K562 (cell line): ENCODE measurements around the gene CDK4. TPM values are rescaled to one million over a fixed set of nuclear protein-coding genes. Genes with fewer than 3 reads are reported as not detected.

Experiments used
- DMBX1 ChIP-seq: fragments of 250-450 bp; sonication (Bioruptor Pico); IDR thresholded peaks from 2 replicates; pipeline ENCODE4 v1.8.0; 2022; ENCODE audit warnings: inconsistent platforms, mild to moderate bottlenecking, moderate library complexity, borderline replicate concordance
- GATAD2B ChIP-seq: fragments of 450-650 bp; IDR thresholded peaks from 2 replicates; pipeline ENCODE4 v1.6.1; 2017; ENCODE audit warnings: mild to moderate bottlenecking, borderline replicate concordance
- GTF2E2 ChIP-seq: fragments of 200-800 bp; sonication (Bioruptor generic); IDR thresholded peaks from 2 replicates; pipeline ENCODE4 v1.6.1; 2016; ENCODE audit warnings: missing genetic modification characterization, missing compliant biosample characterization
- KHSRP ChIP-seq: fragments of 450-650 bp; IDR thresholded peaks from 2 replicates; pipeline ENCODE4 v1.6.1; 2017
- MCM2 ChIP-seq: fragments of 450-650 bp; IDR thresholded peaks from 2 replicates; pipeline ENCODE4 v1.6.1; 2017; ENCODE audit warnings: low read depth, mild to moderate bottlenecking
- MTA2 ChIP-seq: fragments of 450-650 bp; IDR thresholded peaks from 2 replicates; pipeline ENCODE4 v1.6.1; 2016; ENCODE audit warnings: low read depth
- NFYB ChIP-seq: IDR thresholded peaks from 2 replicates; pipeline ENCODE4 v1.6.1; 2011; ENCODE audit warnings: mild to moderate bottlenecking, moderate library complexity; ENCODE audit not compliant: insufficient read length; ENCODE audit errors: extremely low read depth
- XRCC4 ChIP-seq: IDR thresholded peaks from one replicate; pipeline ENCODE4 v1.6.1; 2011; ENCODE audit not compliant: insufficient read depth, insufficient read length; ENCODE audit errors: extremely low read depth
- ZC3H8 ChIP-seq: fragments of 450-650 bp; IDR thresholded peaks from 2 replicates; pipeline ENCODE4 v1.6.1; 2017
- ZNF175 ChIP-seq: fragments of 200-800 bp; sonication (Bioruptor generic); IDR thresholded peaks from 2 replicates; pipeline ENCODE4 v1.6.1; 2016; ENCODE audit warnings: low read depth, mild to moderate bottlenecking, missing genetic modification characterization, missing compliant biosample characterization
- ZNF699 ChIP-seq: fragments of 250-450 bp; sonication (Bioruptor Pico); IDR thresholded peaks from 2 replicates; pipeline ENCODE4 v1.8.0; 2021; ENCODE audit warnings: mild to moderate bottlenecking, moderate library complexity; ENCODE audit not compliant: insufficient replicate concordance
- ZZZ3 ChIP-seq: fragments of 450-650 bp; IDR thresholded peaks from 2 replicates; pipeline ENCODE4 v1.6.1; 2016; ENCODE audit warnings: antibody characterized with exemption, mild to moderate bottlenecking, moderate library complexity
- polyA plus RNA-seq, 8 experiments: library from polyadenylated mRNA; depleted of rRNA in 4 of 8; stranded (reverse) in 5 of 8; unstranded in 3 of 8; fragments of >200 nt; fragmentation: Nextera tagmentation in 2 of 8; fragmentation: Illumina TruSeq in 1 of 8; extraction: Ambion mirVana in 2 of 8; extraction: Trizol in 1 of 8; gene quantifications; 2 replicates each; pipeline versions ENCODE4 v1.2.1 to v1.2.3, GENCODE V29; 2011 to 2014; ENCODE audit warnings: inconsistent platforms in 1 of 8, missing spikeins in 1 of 8
- total RNA-seq, 7 experiments: library from RNA; depleted of rRNA in 6 of 7; stranded (reverse); fragments of >200 nt in 6 of 7; fragmentation: Illumina TruSeq in 2 of 7; extraction: Trizol in 2 of 7; gene quantifications; 2 replicates each; pipeline versions ENCODE4 v1.2.1 to v1.2.3, GENCODE V29; 2011 to 2021; ENCODE audit warnings: low replicate concordance in 1 of 7
- TF ChIP-seq, protein P1 (sequence below): sonication (generic); formaldehyde crosslinking; IDR thresholded peaks from 2 replicates; pipeline ENCODE4 v1.8.1; 2023; ENCODE audit warnings: mild to moderate bottlenecking, missing genetic modification reagents, moderate library complexity
- TF ChIP-seq, protein P2 (sequence below), 2 experiments: fragments of 450-650 bp in 1 of 2; sonication (generic) in 1 of 2; formaldehyde crosslinking; conservative IDR thresholded peaks; 2 replicates each; pipeline versions ENCODE4 v1.4.0 to v1.8.1; 2020 to 2022; ENCODE audit warnings: mild to moderate bottlenecking in 1 of 2, missing genetic modification reagents in 1 of 2
- TF ChIP-seq, protein P3 (sequence below): fragments of 200-600 bp; sonication (generic); IDR thresholded peaks from one replicate; pipeline ENCODE4 v1.6.1; 2012; ENCODE audit warnings: mild to moderate bottlenecking, low read depth, low read length, inconsistent platforms

Gene CDK4
- total and polyA plus RNA-seq, 9 of the 15 experiments (the other 6 are each of a cell fraction or from before 2014, with no cell fraction given), result 37.8 to 436 (median 238) TPM

DNA sequence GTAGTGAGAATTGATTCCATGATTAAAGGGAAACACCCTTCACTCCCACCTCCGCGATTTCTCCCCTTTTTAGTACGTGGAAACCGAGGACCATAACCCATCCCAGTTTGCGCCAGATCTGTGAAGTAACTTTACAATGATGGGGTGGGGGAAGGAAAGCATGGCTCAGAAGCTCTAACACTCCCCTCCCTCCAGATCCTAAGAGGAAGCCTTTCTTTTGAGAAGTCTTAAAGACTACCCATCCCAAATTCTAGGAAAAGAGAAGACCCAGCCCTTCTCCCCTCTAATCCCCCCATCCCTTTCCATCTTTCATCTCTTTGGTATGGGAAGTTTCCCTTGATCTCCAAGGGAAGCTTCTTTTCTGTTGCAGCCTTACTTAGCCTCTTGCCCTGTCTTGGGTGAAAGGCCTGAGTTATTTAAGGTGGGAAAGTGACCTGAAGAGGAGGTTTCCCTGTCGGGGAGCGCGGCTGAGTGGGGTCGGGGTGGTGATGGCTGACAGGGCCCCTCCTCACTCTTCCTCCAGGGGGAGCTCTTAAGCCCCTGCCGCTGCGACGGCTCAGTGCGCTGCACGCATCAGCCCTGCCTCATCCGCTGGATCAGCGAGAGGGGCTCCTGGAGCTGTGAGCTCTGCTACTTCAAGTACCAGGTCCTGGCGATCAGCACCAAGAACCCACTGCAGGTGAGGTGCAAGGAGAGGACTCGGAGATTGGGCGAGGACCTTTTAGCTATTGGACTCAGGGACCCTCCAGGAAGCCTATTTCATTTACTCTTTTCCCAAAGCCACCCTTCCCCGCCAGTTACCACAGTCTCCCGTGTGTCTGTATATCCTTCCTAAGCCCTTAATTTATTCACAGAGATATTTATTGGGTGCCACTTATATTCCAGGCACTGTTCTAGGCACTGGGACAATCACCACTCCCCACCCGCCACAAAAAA, 4.6 kb upstream of the CDK4 start (continued):
- TF ChIP-seq GATAD2B (no peak), MTA2 (no peak), ZC3H8 (no peak), DMBX1 (CRISPR knock-in tag) (no peak), ZNF699 (CRISPR knock-in tag) (no peak), KHSRP (no peak), MCM2 (no peak), XRCC4 (no peak), GTF2E2 (no peak), NFYB (no peak), ZNF175 (no peak), ZZZ3 (no peak)
- TF ChIP-seq, protein P1, sequence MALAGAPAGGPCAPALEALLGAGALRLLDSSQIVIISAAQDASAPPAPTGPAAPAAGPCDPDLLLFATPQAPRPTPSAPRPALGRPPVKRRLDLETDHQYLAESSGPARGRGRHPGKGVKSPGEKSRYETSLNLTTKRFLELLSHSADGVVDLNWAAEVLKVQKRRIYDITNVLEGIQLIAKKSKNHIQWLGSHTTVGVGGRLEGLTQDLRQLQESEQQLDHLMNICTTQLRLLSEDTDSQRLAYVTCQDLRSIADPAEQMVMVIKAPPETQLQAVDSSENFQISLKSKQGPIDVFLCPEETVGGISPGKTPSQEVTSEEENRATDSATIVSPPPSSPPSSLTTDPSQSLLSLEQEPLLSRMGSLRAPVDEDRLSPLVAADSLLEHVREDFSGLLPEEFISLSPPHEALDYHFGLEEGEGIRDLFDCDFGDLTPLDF (CRISPR knock-in tag), result no peak
- TF ChIP-seq, protein P2, sequence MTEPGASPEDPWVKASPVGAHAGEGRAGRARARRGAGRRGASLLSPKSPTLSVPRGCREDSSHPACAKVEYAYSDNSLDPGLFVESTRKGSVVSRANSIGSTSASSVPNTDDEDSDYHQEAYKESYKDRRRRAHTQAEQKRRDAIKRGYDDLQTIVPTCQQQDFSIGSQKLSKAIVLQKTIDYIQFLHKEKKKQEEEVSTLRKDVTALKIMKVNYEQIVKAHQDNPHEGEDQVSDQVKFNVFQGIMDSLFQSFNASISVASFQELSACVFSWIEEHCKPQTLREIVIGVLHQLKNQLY (CRISPR knock-in tag; conservative IDR thresholded peaks at IDR 0.05), result no peak
- TF ChIP-seq, protein P3, sequence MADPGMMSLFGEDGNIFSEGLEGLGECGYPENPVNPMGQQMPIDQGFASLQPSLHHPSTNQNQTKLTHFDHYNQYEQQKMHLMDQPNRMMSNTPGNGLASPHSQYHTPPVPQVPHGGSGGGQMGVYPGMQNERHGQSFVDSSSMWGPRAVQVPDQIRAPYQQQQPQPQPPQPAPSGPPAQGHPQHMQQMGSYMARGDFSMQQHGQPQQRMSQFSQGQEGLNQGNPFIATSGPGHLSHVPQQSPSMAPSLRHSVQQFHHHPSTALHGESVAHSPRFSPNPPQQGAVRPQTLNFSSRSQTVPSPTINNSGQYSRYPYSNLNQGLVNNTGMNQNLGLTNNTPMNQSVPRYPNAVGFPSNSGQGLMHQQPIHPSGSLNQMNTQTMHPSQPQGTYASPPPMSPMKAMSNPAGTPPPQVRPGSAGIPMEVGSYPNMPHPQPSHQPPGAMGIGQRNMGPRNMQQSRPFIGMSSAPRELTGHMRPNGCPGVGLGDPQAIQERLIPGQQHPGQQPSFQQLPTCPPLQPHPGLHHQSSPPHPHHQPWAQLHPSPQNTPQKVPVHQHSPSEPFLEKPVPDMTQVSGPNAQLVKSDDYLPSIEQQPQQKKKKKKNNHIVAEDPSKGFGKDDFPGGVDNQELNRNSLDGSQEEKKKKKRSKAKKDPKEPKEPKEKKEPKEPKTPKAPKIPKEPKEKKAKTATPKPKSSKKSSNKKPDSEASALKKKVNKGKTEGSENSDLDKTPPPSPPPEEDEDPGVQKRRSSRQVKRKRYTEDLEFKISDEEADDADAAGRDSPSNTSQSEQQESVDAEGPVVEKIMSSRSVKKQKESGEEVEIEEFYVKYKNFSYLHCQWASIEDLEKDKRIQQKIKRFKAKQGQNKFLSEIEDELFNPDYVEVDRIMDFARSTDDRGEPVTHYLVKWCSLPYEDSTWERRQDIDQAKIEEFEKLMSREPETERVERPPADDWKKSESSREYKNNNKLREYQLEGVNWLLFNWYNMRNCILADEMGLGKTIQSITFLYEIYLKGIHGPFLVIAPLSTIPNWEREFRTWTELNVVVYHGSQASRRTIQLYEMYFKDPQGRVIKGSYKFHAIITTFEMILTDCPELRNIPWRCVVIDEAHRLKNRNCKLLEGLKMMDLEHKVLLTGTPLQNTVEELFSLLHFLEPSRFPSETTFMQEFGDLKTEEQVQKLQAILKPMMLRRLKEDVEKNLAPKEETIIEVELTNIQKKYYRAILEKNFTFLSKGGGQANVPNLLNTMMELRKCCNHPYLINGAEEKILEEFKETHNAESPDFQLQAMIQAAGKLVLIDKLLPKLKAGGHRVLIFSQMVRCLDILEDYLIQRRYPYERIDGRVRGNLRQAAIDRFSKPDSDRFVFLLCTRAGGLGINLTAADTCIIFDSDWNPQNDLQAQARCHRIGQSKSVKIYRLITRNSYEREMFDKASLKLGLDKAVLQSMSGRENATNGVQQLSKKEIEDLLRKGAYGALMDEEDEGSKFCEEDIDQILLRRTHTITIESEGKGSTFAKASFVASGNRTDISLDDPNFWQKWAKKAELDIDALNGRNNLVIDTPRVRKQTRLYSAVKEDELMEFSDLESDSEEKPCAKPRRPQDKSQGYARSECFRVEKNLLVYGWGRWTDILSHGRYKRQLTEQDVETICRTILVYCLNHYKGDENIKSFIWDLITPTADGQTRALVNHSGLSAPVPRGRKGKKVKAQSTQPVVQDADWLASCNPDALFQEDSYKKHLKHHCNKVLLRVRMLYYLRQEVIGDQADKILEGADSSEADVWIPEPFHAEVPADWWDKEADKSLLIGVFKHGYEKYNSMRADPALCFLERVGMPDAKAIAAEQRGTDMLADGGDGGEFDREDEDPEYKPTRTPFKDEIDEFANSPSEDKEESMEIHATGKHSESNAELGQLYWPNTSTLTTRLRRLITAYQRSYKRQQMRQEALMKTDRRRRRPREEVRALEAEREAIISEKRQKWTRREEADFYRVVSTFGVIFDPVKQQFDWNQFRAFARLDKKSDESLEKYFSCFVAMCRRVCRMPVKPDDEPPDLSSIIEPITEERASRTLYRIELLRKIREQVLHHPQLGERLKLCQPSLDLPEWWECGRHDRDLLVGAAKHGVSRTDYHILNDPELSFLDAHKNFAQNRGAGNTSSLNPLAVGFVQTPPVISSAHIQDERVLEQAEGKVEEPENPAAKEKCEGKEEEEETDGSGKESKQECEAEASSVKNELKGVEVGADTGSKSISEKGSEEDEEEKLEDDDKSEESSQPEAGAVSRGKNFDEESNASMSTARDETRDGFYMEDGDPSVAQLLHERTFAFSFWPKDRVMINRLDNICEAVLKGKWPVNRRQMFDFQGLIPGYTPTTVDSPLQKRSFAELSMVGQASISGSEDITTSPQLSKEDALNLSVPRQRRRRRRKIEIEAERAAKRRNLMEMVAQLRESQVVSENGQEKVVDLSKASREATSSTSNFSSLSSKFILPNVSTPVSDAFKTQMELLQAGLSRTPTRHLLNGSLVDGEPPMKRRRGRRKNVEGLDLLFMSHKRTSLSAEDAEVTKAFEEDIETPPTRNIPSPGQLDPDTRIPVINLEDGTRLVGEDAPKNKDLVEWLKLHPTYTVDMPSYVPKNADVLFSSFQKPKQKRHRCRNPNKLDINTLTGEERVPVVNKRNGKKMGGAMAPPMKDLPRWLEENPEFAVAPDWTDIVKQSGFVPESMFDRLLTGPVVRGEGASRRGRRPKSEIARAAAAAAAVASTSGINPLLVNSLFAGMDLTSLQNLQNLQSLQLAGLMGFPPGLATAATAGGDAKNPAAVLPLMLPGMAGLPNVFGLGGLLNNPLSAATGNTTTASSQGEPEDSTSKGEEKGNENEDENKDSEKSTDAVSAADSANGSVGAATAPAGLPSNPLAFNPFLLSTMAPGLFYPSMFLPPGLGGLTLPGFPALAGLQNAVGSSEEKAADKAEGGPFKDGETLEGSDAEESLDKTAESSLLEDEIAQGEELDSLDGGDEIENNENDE, result no peak
